Measurements from ENCODE around the gene SNX8.

SNX8 gene

GRCh38 chr7:2245883-2246675, 68.2 kb downstream of the SNX8 start:
- TF ChIP-seq GATA1 (IDR thresholded peaks at IDR 0.05; ENCODE audit: low read depth, low read length) (no peak), POLR2A (IDR thresholded peaks at IDR 0.05; ENCODE audit: low read length) (no peak)
- no peak for DNase-seq

- no peak for DNase-seq
Observed at GRCh38 chr7:2244404-2244995, 69.7 kb downstream of the SNX8 start.

GRCh38 chr7:2243458-2243857, 70.8 kb downstream of the SNX8 start:
- TF ChIP-seq GATA1 (IDR thresholded peaks at IDR 0.05; ENCODE audit: low read depth, low read length) (no peak), POLR2A (IDR thresholded peaks at IDR 0.05; ENCODE audit: low read length) (no peak)

More at GRCh38 chr7:2244404-2244995, 69.7 kb downstream of the SNX8 start:
- TF ChIP-seq POLR2A (IDR thresholded peaks at IDR 0.05; ENCODE audit: low read length) (no peak), GATA1 (IDR thresholded peaks at IDR 0.05; ENCODE audit: low read depth, low read length) (no peak)

GRCh38 chr7:2242541-2243429, 71.5 kb downstream of the SNX8 start:
- no peak for TF ChIP-seq GATA1 (IDR thresholded peaks at IDR 0.05; ENCODE audit: low read depth, low read length)
- no peak for TF ChIP-seq POLR2A (IDR thresholded peaks at IDR 0.05; ENCODE audit: low read length)
- peak; percentile 78 to 79 for DNase-seq

More at GRCh38 chr7:2243458-2243857, 70.8 kb downstream of the SNX8 start:
- no peak for DNase-seq

GRCh38 chr7:2241580-2242540, 72.4 kb downstream of the SNX8 start, which contains the start of the genes MRM2 and NUDT1:
MRM2 (minus strand) TSS chr7:2242205; CDS start chr7:2242169, 36 bp downstream.
NUDT1 (plus strand) TSS chr7:2242226; CDS start chr7:2244575, 2,349 bp downstream.
- peak; percentile 62 for TF ChIP-seq POLR2A (IDR thresholded peaks at IDR 0.05; ENCODE audit: low read length)
- TF ChIP-seq GATA1 (IDR thresholded peaks at IDR 0.05; ENCODE audit: low read depth, low read length): no peak
- DNase-seq: peak; percentile 86 to 88

- TF ChIP-seq GATA1 (IDR thresholded peaks at IDR 0.05; ENCODE audit: low read depth, low read length) (no peak), POLR2A (IDR thresholded peaks at IDR 0.05; ENCODE audit: low read length) (no peak)
- DNase-seq: no peak
Observed at GRCh38 chr7:2239242-2239641, 75.0 kb downstream of the SNX8 start.

- no peak for DNase-seq
- TF ChIP-seq POLR2A (IDR thresholded peaks at IDR 0.05; ENCODE audit: low read length): no peak
- TF ChIP-seq GATA1 (IDR thresholded peaks at IDR 0.05; ENCODE audit: low read depth, low read length): no peak
Observed at GRCh38 chr7:2237109-2237602, 77.1 kb downstream of the SNX8 start.

GRCh38 chr7:2233926-2234325, 80.3 kb downstream of the SNX8 start:
- no peak for TF ChIP-seq POLR2A (IDR thresholded peaks at IDR 0.05; ENCODE audit: low read length)
- no peak for TF ChIP-seq GATA1 (IDR thresholded peaks at IDR 0.05; ENCODE audit: low read depth, low read length)
- no peak for DNase-seq

- peak; percentile 92 to 95 for DNase-seq
- TF ChIP-seq GATA1 (IDR thresholded peaks at IDR 0.05; ENCODE audit: low read depth, low read length): no peak
- peak; percentile 41 for TF ChIP-seq POLR2A (IDR thresholded peaks at IDR 0.05; ENCODE audit: low read length)
Observed at GRCh38 chr7:2232766-2233520, 81.3 kb downstream of the SNX8 start, which contains the start of gene MAD1L1. MAD1L1 (minus strand) TSS chr7:2232945; CDS start chr7:2230133, 2,812 bp downstream.

- DNase-seq: peak; percentile 57 to 68
- no peak for TF ChIP-seq POLR2A (IDR thresholded peaks at IDR 0.05; ENCODE audit: low read length)
- TF ChIP-seq GATA1 (IDR thresholded peaks at IDR 0.05; ENCODE audit: low read depth, low read length): no peak
Observed at GRCh38 chr7:2231992-2232765, 82.1 kb downstream of the SNX8 start.

GRCh38 chr7:2230882-2231281, 83.4 kb downstream of the SNX8 start:
- TF ChIP-seq GATA1 (IDR thresholded peaks at IDR 0.05; ENCODE audit: low read depth, low read length): no peak
- no peak for TF ChIP-seq POLR2A (IDR thresholded peaks at IDR 0.05; ENCODE audit: low read length)
- DNase-seq: no peak

All from erythroblast (primary cell).